ENCODE results near the gene SLC25A17. TPM values are rescaled to one million over a fixed set of nuclear protein-coding genes. Genes with fewer than 3 reads are reported as not detected.

SLC25A17 gene
- total RNA-seq = 16.7 and 23.4 TPM in 2 replicates

GRCh38 chr22:40818747-40819598, at the start of gene SLC25A17:
TSS of gene SLC25A17 (minus strand) at chr22:40819346. CDS start at chr22:40819248, 98 bp downstream.

GRCh38 chr22:40862013-40862412, 42.9 kb upstream of the SLC25A17 start, which contains the start of gene DNAJB7:
TSS of gene DNAJB7 (minus strand) at chr22:40862113. CDS start at chr22:40861994, 119 bp downstream.

GRCh38 chr22:40856513-40857308, 37.6 kb upstream of the SLC25A17 start, which contains the start of the genes ST13 and XPNPEP3:
TSS of gene ST13 (minus strand) at chr22:40856639. CDS start at chr22:40856540, 99 bp downstream.
TSS of gene XPNPEP3 (plus strand) at chr22:40857148. CDS start at chr22:40857182, 34 bp downstream.

Other genes starting within 250 kb of the SLC25A17 start
- gene MRTFA, start 182.6 kb downstream of the SLC25A17 start, total RNA-seq = 28.2 and 63.4 TPM in 2 replicates
- gene MCHR1, start 139.9 kb downstream of the SLC25A17 start, total RNA-seq = 0.86 TPM in 1 of 2 replicates, not detected in the other
- gene ST13, start 37.3 kb upstream of the SLC25A17 start, total RNA-seq = 95.1 and 117 TPM in 2 replicates
- gene XPNPEP3, start 37.8 kb upstream of the SLC25A17 start, total RNA-seq = 7.8 and 8.9 TPM in 2 replicates
- not detected in 2 replicates for gene DNAJB7, start 42.8 kb upstream of the SLC25A17 start, total RNA-seq
- gene RBX1, start 132.0 kb upstream of the SLC25A17 start, total RNA-seq = 79.3 and 127 TPM in 2 replicates